GM21576 (cell line): Measurements from ENCODE around the gene CLCN3.
"Not testable (repeated sequence)": the region's sequence is repeated elsewhere in the genome, so short reads cannot be mapped to it uniquely, and the experiment has no call there.

Experiments used
- ATAC-seq: cut with Tn5 transposase; IDR thresholded peaks from one replicate; pipeline ENCODE4 v1.9.1; 2021; ENCODE audit warnings: mild to moderate bottlenecking, moderate library complexity; ENCODE audit not compliant: unreplicated experiment

CLCN3 gene

DNA sequence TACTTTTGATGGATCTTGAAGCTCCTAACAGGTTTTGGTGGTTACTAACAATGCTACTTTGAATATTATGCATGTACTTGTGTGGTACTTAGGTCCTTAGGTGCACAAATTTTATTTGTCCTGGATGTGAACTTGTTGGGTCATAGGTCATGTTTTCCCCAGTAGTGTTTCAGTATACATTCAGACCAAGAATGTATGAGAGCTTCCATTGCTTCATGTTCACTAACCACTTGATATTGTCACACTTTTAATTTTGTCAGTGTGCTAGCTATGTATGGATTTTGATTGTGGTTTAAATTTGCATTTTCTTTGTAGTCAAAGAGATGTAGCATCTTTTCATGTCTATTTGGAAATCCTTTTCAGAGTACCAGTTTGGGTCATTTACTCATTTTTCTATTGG, 32.2 kb downstream of the CLCN3 start:
- ATAC-seq = no peak

DNA sequence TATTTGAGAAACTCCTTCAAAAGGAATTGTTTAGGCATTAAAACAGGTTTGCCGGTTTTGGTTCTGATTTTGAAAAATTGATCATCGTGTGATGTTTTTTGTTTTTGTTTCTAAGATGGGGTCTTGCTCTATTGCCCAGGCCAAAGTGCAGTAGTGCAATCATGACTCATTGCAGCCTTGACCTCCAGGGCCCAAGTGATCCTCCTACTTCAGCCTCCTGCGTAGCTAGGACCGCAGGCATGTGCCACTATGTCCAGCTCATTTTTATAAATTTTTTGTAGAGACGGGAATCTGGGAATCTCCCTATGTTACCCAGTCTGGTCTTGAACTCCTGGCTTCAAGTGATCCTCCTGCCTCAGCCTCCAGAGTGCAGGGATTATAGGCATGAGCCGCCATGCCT, 35.0 kb downstream of the CLCN3 start:
- ATAC-seq = no peak

DNA sequence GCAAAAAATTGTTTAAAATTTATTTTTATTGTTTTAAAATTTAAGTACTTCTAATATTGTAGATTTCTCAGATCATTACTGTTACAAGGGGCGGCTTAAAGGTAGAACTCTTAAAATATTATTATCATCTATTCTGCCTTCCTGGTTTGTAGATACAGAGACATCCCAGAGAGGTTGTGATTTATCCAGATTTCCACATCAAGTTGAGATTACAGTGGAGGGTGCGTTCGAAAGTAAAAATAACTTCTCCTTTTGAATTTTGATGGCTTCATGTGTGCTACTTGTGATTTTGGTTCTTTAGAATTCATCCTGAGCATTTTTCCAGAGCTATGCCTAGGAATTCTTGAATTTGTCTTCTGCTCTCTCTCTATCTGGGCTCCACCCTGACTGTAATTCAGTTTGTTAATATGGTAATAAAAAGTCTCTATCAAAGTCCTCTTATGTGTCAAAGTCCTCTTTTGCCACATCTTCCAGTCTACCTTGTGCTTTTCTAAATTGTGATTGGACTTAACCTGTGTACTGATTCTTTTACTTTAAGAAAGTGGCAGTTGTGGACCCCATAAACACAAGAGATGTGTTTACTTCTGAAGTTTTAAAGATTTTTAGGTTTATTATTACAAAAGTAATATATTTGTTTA, 37.2 kb downstream of the CLCN3 start:
- ATAC-seq = no peak

DNA sequence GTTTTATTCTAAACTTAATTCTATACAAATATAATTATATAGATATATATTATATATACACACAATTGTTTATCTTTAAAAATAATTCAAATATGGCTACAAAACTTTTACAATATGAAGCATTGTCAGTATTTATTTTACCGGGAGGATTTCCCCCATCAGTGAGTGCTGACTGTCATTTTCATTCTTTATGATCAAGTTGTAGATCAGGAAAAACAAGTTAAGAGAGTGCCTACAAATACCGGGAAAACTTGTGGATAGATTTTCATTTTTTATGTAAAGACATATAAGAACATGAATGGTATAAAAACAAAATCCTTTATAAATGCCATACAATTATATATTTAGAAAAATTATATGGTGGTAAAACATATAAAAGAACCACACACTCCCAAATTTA, 37.8 kb downstream of the CLCN3 start:
- no peak for ATAC-seq

DNA sequence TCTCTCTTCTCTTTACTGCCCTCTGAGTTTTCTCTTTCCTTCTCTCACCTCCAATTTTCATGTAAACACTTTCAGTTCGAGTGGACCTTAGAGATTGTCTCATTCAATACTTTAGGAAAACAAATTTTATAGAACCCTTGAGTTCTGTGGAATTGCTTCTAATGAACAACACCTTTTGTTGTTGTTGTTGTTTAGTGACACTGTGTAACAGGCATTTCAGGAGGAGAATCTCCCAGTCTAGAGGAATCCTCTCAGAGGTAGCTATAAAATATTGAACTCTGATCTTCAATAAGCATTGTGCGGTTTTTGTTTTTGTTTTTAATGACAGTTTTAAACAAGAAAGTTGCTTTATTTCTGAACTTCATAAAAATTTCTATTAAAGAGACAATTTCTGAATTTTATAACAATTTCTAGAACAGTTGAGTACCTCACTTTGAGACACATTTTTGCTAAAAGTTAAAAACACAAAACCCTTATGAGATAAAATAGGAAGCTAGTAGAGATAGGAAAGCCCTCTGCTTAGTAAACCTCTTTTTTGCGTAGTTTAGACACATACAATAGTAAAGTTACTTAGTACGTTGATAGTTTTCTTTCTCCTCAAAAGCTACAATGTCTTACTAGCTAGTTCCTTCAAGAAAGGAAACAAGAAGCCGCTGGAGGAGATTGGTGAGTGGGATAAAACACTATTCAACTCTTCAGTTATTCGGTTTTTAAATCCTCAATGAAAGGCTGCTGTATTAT, 38.8 kb downstream of the CLCN3 start:
- ATAC-seq = no peak

DNA sequence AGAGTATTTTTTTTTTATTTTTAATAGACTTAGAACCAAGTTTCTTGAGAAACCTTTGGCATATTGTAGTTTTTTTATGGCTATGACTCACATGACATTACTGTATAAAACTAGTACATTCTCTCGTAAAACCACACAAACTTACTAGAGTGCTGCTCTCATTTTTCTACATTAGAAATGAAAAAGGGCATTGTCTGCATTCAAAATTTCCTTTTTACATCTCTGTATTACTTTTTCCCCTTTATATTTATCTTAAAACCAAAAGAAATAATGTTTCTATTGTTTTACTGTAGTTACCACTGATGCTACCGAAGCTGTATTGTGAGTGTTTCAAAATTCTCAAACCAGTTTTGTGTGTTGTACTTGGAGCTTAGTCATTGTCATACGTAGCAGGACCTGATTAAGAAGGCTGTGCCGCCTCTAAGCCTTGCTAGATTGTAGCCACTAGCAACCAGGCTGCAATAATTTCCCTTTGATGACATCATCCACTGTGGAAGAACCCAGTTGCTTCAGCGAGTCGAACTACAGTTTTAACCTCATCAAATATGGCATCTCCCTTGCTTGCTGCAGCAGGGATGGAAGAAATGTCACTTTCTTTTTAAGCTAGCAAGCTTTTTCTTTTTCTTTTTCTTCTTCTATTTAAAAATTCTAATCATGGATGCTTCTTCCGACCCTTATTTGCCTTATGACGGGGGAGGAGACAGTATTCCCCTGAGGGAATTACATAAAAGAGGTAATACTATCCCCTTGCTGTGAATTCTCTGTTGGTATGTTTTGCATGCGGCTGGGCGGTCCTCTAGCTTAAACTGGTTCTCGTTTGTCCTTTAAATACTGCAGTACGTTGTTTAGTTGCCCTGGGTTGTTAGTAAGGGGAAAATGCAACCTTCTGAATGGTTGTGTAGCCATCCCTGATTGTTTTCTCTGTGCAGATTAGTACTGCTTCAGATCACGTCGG, 39.6 kb downstream of the CLCN3 start:
- peak; percentile 97 for ATAC-seq

DNA sequence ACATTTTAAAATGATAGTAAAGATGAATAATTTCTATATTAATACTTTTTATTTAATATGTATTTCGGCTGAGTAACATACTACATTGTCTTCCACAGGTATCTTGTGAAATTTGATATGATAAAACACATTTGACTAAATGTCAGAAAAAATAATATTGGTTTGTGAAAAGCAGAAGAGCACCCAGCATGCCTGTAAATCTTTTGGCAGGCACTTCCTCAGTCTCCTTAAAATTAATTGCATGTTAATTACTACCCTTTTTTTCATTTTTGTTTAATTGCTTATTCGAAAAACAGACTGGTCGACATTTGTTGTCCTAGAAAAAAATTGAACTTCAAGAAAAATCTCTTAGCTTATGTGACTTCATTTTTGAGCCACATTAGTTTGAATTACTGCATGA, 40.6 kb downstream of the CLCN3 start:
- no peak for ATAC-seq

DNA sequence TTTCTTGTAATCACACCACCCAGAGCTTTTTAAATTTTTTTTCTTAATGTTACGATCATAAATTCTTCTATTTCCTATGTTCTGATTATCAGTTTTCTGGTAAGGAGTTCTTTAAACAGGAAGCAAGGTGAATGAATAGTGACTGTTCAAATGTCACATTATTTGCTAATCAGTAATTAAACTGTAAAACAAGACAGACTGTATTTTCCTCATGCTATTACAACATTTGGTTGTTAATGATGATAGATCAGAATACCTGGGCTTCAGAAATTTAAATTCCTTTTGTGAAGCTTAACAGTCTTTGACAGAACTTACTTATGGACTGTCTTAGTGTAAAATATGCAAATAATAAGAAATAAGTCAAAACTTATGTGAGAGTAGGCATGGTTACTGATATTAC, 41.4 kb downstream of the CLCN3 start:
- no peak for ATAC-seq

DNA sequence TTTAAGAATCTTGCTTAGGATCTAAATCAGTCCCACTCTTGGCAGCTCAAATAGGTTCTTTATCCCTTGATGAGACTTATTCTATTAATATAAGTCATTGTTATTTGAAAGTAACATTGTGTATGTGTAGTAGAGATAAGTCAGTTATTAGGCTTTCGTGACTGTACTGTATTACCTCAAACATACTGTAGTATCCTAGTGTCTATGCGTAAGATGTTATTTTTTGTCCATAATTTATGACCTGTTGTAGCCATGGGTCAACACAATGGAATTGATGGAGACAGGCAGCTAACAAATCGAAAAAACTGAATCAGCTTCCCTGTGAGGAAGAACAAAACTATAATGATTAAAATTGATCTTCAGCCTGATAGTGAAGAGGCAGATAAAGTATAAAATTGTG, 41.8 kb downstream of the CLCN3 start:
- ATAC-seq = no peak

DNA sequence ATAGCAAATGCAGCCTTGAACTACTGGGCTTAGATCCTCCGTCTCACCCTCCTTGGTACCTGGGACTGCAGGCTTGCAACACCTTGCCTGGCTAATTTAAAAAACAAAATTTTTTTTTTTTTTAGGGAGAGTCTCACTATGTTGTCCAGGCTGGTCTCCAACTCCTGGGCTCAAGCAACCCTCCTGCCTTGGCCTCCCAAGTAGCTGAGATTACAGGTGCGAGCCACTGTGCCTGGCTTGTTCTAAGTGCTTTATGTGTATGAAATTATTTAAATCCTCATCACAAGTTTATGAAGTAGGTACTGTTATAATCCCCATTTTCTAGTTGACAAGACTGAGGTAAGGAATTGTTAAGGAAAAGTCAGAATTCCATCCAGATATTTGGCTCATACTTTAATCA, 43.0 kb downstream of the CLCN3 start:
- no peak for ATAC-seq

DNA sequence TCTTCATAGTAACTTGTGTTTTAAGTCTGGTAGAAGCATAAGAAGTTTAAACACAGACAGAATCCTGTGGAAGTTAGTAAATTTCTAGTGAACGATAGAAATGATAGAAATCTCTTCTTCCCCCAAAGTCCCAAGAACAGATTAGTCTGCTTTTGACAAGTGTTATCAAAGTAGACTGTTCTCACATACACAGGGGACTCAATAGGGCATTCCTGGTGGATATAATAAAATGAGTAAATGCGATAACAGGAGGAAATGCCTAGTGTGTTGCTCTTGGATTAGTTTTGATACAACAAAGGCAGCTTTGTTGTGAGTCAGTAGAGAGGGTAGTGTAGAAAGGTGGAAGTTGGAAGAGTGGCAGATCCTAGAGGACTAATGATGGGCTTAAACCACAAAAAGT, 43.5 kb downstream of the CLCN3 start:
- no peak for ATAC-seq

DNA sequence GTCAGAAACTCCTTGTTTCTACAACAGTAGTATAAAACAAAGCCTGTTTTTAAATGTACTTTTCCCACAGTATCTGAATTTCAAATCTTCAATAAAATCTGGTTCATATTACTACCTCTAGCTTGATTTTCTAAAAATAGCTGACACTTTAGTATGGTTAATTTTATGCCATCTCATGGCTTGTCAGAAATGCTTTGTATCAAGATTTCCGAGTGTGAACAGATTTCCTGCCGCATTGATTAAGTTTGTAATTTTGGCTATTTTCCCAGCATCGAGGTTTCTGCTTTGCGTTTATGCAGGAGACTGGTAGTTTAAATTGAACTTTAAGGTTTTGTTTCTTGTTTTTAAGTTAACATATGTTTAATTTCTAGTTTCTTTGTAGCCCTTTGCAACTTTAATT, 44.2 kb downstream of the CLCN3 start:
- no peak for ATAC-seq

DNA sequence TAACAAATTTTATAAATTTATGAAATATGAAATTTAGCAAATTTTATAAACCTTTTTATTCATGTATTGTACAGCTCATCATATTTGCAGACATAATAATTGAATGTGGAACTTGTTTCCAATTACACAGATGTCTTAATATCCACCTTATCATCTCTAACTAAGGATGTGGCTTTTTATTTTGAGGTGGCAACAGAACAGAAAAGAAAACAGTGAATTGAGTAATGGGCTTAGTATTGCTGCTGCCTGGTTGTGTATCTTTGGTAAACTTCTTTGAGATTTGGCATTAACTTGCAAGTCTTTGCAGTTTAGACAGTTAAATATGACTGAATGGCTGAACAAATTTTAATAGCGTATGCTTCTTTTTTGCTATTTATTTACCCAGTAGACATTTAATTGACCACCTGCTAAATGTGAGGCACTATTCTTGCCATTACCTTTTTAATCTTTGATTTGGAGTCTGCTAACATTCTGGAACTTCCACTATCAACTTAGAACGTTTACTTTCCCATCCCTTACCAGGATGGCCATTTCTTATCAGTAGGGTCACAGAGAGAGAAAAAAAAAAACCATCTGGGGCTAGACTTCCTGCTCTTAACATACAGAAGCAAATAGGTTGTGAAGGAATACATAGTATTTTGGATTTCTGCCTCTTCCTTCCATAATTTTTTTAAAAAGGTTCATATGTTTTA, 44.8 kb downstream of the CLCN3 start:
- ATAC-seq = no peak

DNA sequence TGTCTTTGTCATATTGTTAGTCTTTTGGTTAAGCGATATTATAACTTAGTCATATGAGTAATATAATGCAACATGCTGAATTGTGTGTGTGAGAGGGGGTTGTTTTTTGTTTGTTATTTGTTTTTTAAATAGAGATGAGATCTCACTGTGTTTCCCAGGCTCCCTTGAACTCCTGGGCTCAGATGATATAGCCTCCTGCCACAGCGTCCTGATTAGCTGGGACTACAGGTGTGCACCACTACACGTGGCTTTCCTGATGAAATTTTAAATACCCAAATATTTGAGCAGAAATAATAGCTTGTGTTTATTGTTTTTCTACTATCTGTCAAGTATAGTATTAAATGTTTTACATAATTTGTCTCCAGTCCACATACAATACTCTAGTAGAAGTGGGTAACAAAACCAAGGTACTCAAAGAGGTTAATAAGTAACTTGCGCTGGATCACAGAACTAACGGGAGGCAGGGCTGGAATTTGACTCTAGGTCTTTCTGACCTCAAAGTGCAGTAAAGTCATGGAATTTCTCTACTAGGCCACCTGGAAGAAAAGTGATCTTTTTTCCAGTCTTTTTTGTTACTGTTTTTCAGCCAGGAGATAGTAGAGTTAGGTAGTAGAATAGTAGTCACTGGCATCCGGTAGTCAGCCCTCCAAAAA, 47.8 kb downstream of the CLCN3 start:
- no peak for ATAC-seq

DNA sequence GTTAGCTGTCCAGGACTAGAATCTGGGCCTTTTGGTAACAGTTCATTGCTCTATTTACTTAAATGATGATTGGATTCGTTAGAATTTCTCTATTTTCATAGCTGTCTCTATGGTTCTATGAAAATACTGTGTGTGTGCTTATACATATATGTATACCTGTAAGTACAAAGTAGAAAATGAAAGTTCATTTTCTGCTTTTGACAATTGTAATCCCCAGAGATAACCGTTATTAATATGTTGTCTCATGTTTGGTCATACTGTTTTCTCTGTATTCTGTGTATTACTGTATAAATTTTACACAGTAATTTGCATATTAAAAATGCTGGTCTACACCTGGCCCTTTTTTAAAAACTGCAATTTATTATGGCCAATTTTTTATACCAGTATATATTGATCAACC, 55.4 kb downstream of the CLCN3 start:
- ATAC-seq = no peak

DNA sequence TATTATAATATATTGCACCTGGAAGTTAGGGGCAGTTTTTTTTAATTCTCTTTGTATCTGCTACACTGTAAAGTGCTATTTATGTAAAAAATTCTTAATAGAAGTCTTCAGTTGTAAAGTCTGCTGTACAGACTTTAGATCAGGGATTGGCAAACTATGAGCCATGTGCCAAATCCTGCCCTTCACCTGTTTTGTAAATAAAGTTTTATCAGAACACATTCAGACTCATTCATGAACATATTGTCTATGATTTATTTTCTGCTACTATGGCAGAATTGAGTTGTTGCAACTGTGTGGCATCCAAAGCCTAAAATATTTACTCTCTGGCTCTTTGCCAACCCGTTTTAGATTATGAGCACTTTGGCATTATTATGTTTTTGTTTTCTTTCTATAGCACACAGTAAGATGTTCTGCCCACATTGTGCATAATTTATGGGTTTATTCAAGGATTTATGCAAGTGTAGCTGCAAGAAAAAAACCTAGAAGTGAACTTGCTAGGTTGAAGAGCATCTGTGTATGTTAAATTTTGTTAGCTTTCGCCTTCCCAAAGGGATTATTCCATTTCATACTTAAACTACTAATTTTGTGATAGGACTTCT, 56.9 kb downstream of the CLCN3 start:
- ATAC-seq = no peak

DNA sequence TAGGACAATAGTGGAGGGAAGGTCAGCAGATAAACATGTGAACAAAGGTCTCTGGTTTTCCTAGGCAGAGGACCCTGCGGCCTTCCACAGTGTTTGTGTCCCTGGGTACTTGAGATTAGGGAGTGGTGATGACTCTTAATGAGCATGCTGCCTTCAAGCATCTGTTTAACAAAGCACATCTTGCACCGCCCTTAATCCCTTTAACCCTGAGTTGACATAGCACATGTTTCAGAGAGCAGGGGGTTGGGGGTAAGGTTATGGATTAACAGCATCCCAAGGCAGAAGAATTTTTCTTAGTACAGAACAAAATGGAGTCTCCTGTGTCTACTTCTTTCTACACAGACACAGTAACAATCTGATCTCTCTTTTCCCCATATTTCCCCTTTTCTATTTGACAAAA, 58.1 kb downstream of the CLCN3 start:
- ATAC-seq = not testable (repeated sequence)

DNA sequence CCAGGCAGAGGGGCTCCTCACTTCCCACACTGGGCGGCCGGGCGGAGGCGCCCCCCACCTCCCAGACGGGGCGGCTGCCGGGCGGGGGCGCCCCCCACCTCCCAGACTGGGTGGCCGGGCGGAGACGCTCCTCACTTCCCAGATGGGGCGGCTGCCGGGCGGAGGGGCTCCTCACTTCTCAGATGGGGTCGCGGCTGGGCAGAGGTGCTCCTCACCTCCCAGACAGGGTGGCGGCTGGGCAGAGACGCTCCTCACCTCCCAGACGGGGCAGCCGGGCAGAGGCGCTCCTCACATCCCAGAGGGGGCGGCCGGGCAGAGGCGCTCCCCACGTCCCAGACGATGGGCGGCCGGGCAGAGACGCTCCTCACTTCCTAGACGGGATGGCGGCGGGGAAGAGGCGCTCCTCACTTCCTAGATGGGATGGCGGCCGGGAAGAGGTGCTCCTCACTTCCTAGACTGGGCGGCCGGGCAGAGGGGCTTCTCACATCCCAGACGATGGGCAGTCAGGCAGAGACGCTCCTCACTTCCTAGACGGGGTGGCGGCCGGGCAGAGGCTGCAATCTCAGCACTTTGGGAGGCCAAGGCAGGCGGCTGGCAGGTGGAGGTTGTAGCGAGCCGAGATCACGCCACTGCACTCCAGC, 58.7 kb downstream of the CLCN3 start:
- ATAC-seq = not testable (repeated sequence)

DNA sequence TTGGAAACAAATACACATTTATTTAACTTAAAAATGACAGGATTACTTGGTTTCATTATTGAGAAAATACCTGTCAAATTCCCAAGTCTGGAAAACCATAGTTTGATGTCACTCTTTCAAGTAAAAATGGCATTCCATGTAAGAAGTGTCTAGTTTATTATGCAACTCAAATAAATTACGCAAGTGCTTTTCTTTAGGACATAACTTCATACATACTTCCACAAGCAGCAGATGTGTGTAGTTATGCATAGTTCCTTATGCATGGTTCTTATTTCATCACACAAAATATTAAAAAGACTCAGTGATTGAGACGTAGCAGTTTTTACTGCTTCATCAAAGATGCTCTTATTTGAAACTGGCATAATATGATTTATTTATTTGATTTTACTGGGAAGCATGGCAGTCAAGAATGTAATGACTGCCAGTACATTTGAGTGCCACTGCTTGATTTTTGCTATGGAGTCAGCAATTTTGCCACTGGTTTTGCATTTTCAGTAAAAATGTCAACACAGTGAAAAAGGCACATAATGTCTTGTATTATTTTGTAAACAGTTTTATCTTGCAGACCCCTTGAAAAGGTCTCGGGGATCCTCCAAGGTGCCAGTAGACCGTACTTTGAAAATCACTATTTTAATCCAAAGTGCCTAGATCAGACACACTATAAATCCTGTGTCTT, 62.1 kb downstream of the CLCN3 start:
- ATAC-seq = no peak
